Fibroblast of lung (primary cell): ENCODE results near the gene CTNNA1.

Experiments
- CTCF ChIP-seq, 2 donors: IDR thresholded peaks in 1 of 2; conservative IDR thresholded peaks in 1 of 2; 1 replicate in 1 of 2; 2 replicates in 1 of 2; pipeline ENCODE4 v1.5.1; 2011 to 2012; ENCODE audit warnings: low read length in 2 of 2, control low read depth in 1 of 2, inconsistent platforms in 1 of 2, low read depth in 1 of 2, mild to moderate bottlenecking in 1 of 2
- EZH2 ChIP-seq: IDR thresholded peaks from 2 replicates; pipeline ENCODE4 v1.5.1; 2012; ENCODE audit warnings: low read length, control low read depth, mild to moderate bottlenecking; ENCODE audit errors: missing control alignments

DNA sequence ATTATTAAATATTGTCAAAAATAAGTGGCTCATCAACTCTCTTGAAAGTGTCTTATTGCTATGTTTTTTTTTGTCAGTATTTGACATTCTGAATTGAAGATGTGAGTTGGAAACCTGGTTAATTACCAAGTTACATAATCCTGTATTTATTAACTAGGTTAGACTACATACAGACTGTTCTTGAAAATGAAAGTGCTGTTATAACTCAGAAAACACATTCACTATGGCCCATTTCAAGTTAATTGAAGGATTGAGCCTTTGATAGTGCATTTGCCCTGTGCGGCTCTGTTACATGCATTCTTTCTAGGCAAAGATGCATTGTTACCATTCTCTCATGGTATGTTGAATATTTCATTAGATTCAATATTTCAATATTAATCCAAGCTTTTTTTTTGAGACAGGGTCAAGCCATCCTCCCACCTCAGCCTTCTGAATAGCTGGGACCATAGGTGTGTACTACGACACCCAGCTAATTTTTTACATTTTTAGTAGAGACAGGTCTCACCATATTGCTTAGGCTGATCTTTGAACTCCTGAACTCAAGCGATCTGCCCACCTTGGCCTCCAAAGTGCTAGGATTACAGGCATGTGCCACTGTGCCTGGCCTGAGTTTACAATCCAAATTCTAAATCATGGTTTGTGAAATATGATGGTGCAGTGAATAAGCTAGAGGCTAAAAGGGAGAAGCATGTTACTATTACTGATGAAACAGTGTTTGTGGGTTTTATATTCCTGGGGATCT, 10.0 kb downstream of the CTNNA1 start:
- no peak for TF ChIP-seq CTCF (conservative IDR thresholded peaks at IDR 0.05 in 1 of 2, IDR thresholded peaks at IDR 0.05 in 1 of 2; ENCODE audit: low read depth in 1 of 2, low read length in 2 of 2)
- no peak for TF ChIP-seq EZH2
